GM23248 (cell line): ENCODE data around the gene GNA15. TPM values are rescaled to one million over a fixed set of nuclear protein-coding genes. Genes with fewer than 3 reads are reported as not detected.
"Not testable (repeated sequence)": the region's sequence is repeated elsewhere in the genome, so short reads cannot be mapped to it uniquely, and the experiment has no call there.

Experiments
- DNase-seq: peaks from one replicate; pipeline ENCODE4 v3.0.0-alpha.2; 2015
- H2AFZ ChIP-seq: fragments of 200-600 bp; sonication (generic); 2 replicates; pipeline ENCODE4 v1.6.1; 2016; ENCODE audit warnings: antibody characterized with exemption
- H3F3A ChIP-seq: fragments of 200-600 bp; sonication (generic); 2 replicates; pipeline ENCODE4 v1.6.1; 2016; ENCODE audit warnings: mild to moderate bottlenecking, antibody characterized with exemption, mixed run types; ENCODE audit not compliant: insufficient read depth
- H3K27ac ChIP-seq: fragments of 200-600 bp; sonication (generic); 2 replicates; pipeline ENCODE4 v1.5.1; 2016; ENCODE audit warnings: mild to moderate bottlenecking
- H3K27me3 ChIP-seq: fragments of 200-600 bp; sonication (generic); replicated peaks from 2 replicates; pipeline ENCODE4 v1.6.1; 2016; ENCODE audit warnings: mild to moderate bottlenecking; ENCODE audit not compliant: insufficient read depth
- H3K36me3 ChIP-seq: fragments of 200-600 bp; sonication (generic); 2 replicates; pipeline ENCODE4 v1.6.1; 2016; ENCODE audit warnings: low read depth, mild to moderate bottlenecking
- H3K4me1 ChIP-seq: fragments of 200-600 bp; sonication (generic); 2 replicates; pipeline ENCODE4 v1.6.1; 2016; ENCODE audit warnings: mild to moderate bottlenecking; ENCODE audit not compliant: insufficient read depth
- H3K4me2 ChIP-seq: fragments of 200-600 bp; sonication (generic); one replicate; pipeline ENCODE4 v1.6.1; 2016; ENCODE audit warnings: mild to moderate bottlenecking; ENCODE audit not compliant: unreplicated experiment
- H3K4me3 ChIP-seq: fragments of 200-600 bp; sonication (generic); 2 replicates; pipeline ENCODE4 v1.5.1; 2016; ENCODE audit warnings: mild to moderate bottlenecking
- H3K79me2 ChIP-seq: fragments of 200-600 bp; sonication (generic); 2 replicates; pipeline ENCODE4 v1.6.1; 2016; ENCODE audit warnings: mild to moderate bottlenecking; ENCODE audit not compliant: insufficient read depth
- H3K9ac ChIP-seq: fragments of 200-600 bp; sonication (generic); 2 replicates; pipeline ENCODE4 v1.6.1; 2016; ENCODE audit warnings: mild to moderate bottlenecking
- H3K9me2 ChIP-seq: fragments of 200-600 bp; sonication (generic); 2 replicates; pipeline ENCODE4 v1.6.1; 2016; ENCODE audit warnings: mixed run types, mild to moderate bottlenecking, moderate library complexity; ENCODE audit not compliant: insufficient read depth
- H3K9me3 ChIP-seq: fragments of 200-600 bp; sonication (generic); one replicate; pipeline ENCODE4 v1.6.1; 2017; ENCODE audit warnings: low read depth
- H4K20me1 ChIP-seq: fragments of 200-600 bp; sonication (generic); 2 replicates; pipeline ENCODE4 v1.6.0; 2016; ENCODE audit not compliant: insufficient read depth
- EZH2 ChIP-seq: fragments of 200-600 bp; sonication (generic); IDR thresholded peaks from 2 replicates; pipeline ENCODE4 v1.6.1; 2018; ENCODE audit warnings: antibody characterized with exemption, mild to moderate bottlenecking; ENCODE audit not compliant: insufficient read depth, poor library complexity, severe bottlenecking
- EZH2phosphoT487 ChIP-seq: fragments of 200-600 bp; sonication (generic); IDR thresholded peaks from 2 replicates; pipeline ENCODE4 v1.6.1; 2018; ENCODE audit warnings: antibody characterized with exemption, moderate library complexity, mild to moderate bottlenecking, low read depth; ENCODE audit not compliant: insufficient read depth
- WGBS, 2 experiments: methylation state at CpG; one replicate each; pipeline ENCODE4 v1.1.6; 2015 to 2017; ENCODE audit warnings: low lambda C conversion rate in 2 of 2, low coverage in 1 of 2; ENCODE audit errors: missing lambda C conversion rate in 2 of 2; 5-methylcytosine and 5-hydroxymethylcytosine counted together
- in situ Hi-C: fragments of 300-500 bp; cut with MboI; formaldehyde crosslinking; loops from 2 replicates; pipeline ENCODE4 v1.15.0; 2020
- polyA plus RNA-seq: library from polyadenylated mRNA; unstranded; fragments of >200 nt; fragmentation: Nextera tagmentation; extraction: Ambion mirVana; gene quantifications from 2 replicates; pipeline ENCODE4 v1.2.1, GENCODE V29; 2016
- total RNA-seq: library from RNA; depleted of rRNA; stranded (reverse); fragments of >200 nt; shearing (Covaris generic); gene quantifications from 2 replicates; pipeline ENCODE4 v1.2.3, GENCODE V29; 2014

GNA15 gene
- total and polyA plus RNA-seq, 2 experiments from 2014 or later, result not detected

GRCh38 chr19:3163230-3163886, 27.5 kb downstream of the GNA15 start:
- Histone ChIP-seq H4K20me1 (no peaks in the 10 kb centered on the region), H3K27me3 (no peaks in the 10 kb centered on the region), H3F3A (no peaks in the 10 kb centered on the region), H3K27ac (no peak overlapping the region), H3K36me3 (no peaks in the 10 kb centered on the region), H3K4me1 (no peaks in the 10 kb centered on the region), H2AFZ (peak overlapping the region; percentile 73), H3K4me3 (no peak overlapping the region), H3K9me3 (no peaks in the 10 kb centered on the region), H3K4me2 (peak overlapping the region; percentile 43), H3K79me2 (no peaks in the 10 kb centered on the region), H3K9me2 (no peaks in the 10 kb centered on the region), H3K9ac (no peak overlapping the region)
- 2 to 3% methylated on average over 27 of the region's 27 CpGs for WGBS, 2 experiments
- in situ Hi-C loops, result loop anchor here (10.0 kb wide), 1 partner anchor 209 kb away; no protein-coding TSS in a partner anchor
- peak; percentile 74 for DNase-seq
- TF ChIP-seq EZH2phosphoT487, result no peak
- TF ChIP-seq EZH2, result no peak

- Histone ChIP-seq H3K27ac (no peak overlapping the region), H3K36me3 (no peaks in the 10 kb centered on the region), H3K79me2 (no peaks in the 10 kb centered on the region), H3K4me3 (no peak overlapping the region), H2AFZ (0 out of 2 replicates have a peak overlapping the region, but pooled peaks have one; percentile 73), H4K20me1 (no peaks in the 10 kb centered on the region), H3F3A (no peaks in the 10 kb centered on the region), H3K27me3 (no peaks in the 10 kb centered on the region), H3K9me3 (no peaks in the 10 kb centered on the region), H3K4me1 (no peaks in the 10 kb centered on the region), H3K9me2 (no peaks in the 10 kb centered on the region), H3K4me2 (no peak overlapping the region), H3K9ac (no peak overlapping the region)
- TF ChIP-seq EZH2phosphoT487 (no peak), EZH2 (no peak)
- in situ Hi-C loops, result loop anchor here (10.0 kb wide), 1 partner anchor 209 kb away; no protein-coding TSS in a partner anchor
- WGBS, 2 experiments, result 54 to 55% methylated on average over 7 of the region's 7 CpGs
- DNase-seq, result no peak
Observed at GRCh38 chr19:3163943-3164342, 28.1 kb downstream of the GNA15 start.

GRCh38 chr19:3167533-3168272, 31.9 kb downstream of the GNA15 start:
- in situ Hi-C loops, result loop anchor here (10.0 kb wide), 1 partner anchor 213 kb away; no protein-coding TSS in a partner anchor
- H3K4me2 ChIP-seq, result no peak overlapping the region

GRCh38 chr19:3171894-3172672, 36.2 kb downstream of the GNA15 start:
- Histone ChIP-seq H3K4me1 (peaks cover 10% of the 10 kb centered on the region), H2AFZ (no peak overlapping the region), H4K20me1 (no peaks in the 10 kb centered on the region), H3K4me2 (no peak overlapping the region), H3K4me3 (no peak overlapping the region), H3K9ac (no peak overlapping the region), H3K79me2 (no peaks in the 10 kb centered on the region), H3K9me3 (no peaks in the 10 kb centered on the region), H3K36me3 (no peaks in the 10 kb centered on the region), H3K27ac (no peak overlapping the region), H3F3A (no peaks in the 10 kb centered on the region), H3K27me3 (no peaks in the 10 kb centered on the region), H3K9me2 (no peaks in the 10 kb centered on the region)
- 87 to 96% methylated on average over 8 to 15 of the region's 15 CpGs for WGBS, 2 experiments
- in situ Hi-C loops, result no loop called here
- TF ChIP-seq EZH2 (no peak), EZH2phosphoT487 (no peak)
- peak; percentile 23 for DNase-seq

More at GRCh38 chr19:3167533-3168272, 31.9 kb downstream of the GNA15 start:
- Histone ChIP-seq H3K27ac (no peak overlapping the region), H3K27me3 (no peaks in the 10 kb centered on the region), H3K9me2 (no peaks in the 10 kb centered on the region), H3K9me3 (no peaks in the 10 kb centered on the region), H3K79me2 (no peaks in the 10 kb centered on the region), H3K36me3 (no peaks in the 10 kb centered on the region), H4K20me1 (no peaks in the 10 kb centered on the region), H3K4me1 (no peaks in the 10 kb centered on the region), H2AFZ (no peak overlapping the region), H3K4me3 (no peak overlapping the region), H3F3A (no peaks in the 10 kb centered on the region), H3K9ac (no peak overlapping the region)
- DNase-seq, result no peak
- TF ChIP-seq EZH2, result no peak
- no peak for TF ChIP-seq EZH2phosphoT487
- WGBS, 2 experiments, result 48 to 52% methylated on average over 13 of the region's 13 CpGs

GRCh38 chr19:3172673-3173000, 36.8 kb downstream of the GNA15 start:
- H3K79me2 ChIP-seq, H3K9me2 ChIP-seq, H3K36me3 ChIP-seq, H3K4me3 ChIP-seq, H3K27me3 ChIP-seq, H4K20me1 ChIP-seq, H3K9me3 ChIP-seq, H3K27ac ChIP-seq, DNase-seq, H3K4me2 ChIP-seq, H3K9ac ChIP-seq, H3F3A ChIP-seq, in situ Hi-C loops, H2AFZ ChIP-seq: not testable (repeated sequence)
- 81 to 90% methylated on average over 3 to 6 of the region's 6 CpGs for WGBS, 2 experiments
- H3K4me1 ChIP-seq, result peaks cover 14% of the 10 kb centered on the region
